Muscle layer of colon (tissue), 2 donors: ENCODE measurements around the gene RUFY4.

Source experiments
- H3K27ac ChIP-seq: one replicate; pipeline ENCODE4 v1.7.0; 2013; ENCODE audit warnings: low read depth, mild to moderate bottlenecking, low read length, moderate library complexity
- H3K27me3 ChIP-seq, 2 donors: one replicate each; pipeline ENCODE4 v1.7.0; 2013; ENCODE audit warnings: low read length in 2 of 2, mild to moderate bottlenecking in 2 of 2; ENCODE audit not compliant: insufficient read depth in 2 of 2, control insufficient read depth in 1 of 2
- H3K36me3 ChIP-seq: one replicate; pipeline ENCODE4 v1.7.0; 2013; ENCODE audit warnings: mild to moderate bottlenecking, low read length; ENCODE audit not compliant: insufficient read depth
- H3K4me1 ChIP-seq: one replicate; pipeline ENCODE4 v1.7.0; 2013; ENCODE audit warnings: mild to moderate bottlenecking, low read length; ENCODE audit not compliant: insufficient read depth
- H3K4me3 ChIP-seq, 2 donors: one replicate each; pipeline ENCODE4 v1.7.0; 2013; ENCODE audit warnings: low read length in 2 of 2, low read depth in 1 of 2, mild to moderate bottlenecking in 1 of 2, moderate library complexity in 1 of 2
- H3K9ac ChIP-seq: one replicate; pipeline ENCODE4 v1.7.0; 2013; ENCODE audit warnings: low read length
- H3K9me3 ChIP-seq: one replicate; pipeline ENCODE4 v1.7.0; 2013; ENCODE audit warnings: mild to moderate bottlenecking, low read length
- donor health status: abdominal sarcoma.
- donor health status: Adenocarcinoma of cecum.

RUFY4 gene

GRCh38 chr2:218046238-218046637 lies 22.8 kb upstream of the RUFY4 start:
- no peaks in the 10 kb centered on the region for H3K27me3 ChIP-seq
- no peaks in the 10 kb centered on the region for H3K4me1 ChIP-seq
- H3K36me3 ChIP-seq: no peaks in the 10 kb centered on the region
- no peaks in the 10 kb centered on the region for H3K9me3 ChIP-seq
- H3K4me3 ChIP-seq: no peak overlapping the region
- no peak overlapping the region for H3K9ac ChIP-seq
- no peak overlapping the region for H3K27ac ChIP-seq

DNA sequence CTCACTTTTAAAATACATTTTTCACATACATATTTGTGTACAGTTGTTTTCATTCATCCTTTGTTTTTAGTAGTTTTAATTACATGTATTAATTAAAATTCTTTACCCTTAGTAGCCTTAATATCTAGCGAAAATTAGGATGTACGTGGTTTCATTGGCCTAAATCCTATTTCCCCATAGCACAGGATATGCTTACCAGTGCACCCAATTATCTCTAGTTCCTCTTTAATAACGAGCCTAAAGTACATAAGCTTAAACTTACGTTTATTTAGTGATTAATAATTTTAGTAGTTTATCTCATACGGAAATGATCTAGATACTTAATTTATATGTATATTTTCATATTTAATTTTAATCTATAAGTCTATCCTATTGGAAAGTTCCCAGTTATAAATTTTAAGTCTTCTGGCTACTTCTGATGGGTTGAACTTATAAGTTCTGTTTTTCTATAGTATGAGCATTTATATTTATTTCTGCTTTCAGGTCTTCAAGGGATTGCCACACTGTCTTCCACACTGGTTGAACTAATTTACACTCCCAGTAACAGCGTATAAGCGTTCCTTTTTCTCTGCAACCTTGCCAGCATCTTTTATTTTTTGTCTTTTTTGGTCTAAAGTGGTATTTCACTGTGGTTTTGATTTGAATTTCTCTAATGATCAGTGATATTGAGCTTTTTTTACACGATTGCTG lies 21.4 kb upstream of the RUFY4 start:
- Histone ChIP-seq H3K9me3 (no peaks in the 10 kb centered on the region), H3K27me3 (no peaks in the 10 kb centered on the region), H3K4me3 (no peak overlapping the region), H3K36me3 (no peaks in the 10 kb centered on the region), H3K27ac (no peak overlapping the region), H3K4me1 (no peaks in the 10 kb centered on the region), H3K9ac (no peak overlapping the region)

- no peak overlapping the region for H3K9ac ChIP-seq
- no peaks in the 10 kb centered on the region for H3K9me3 ChIP-seq
- peaks cover 0 to 6% of the 10 kb centered on the region in 2 donors for H3K27me3 ChIP-seq
- H3K4me1 ChIP-seq: no peaks in the 10 kb centered on the region
- H3K36me3 ChIP-seq: no peaks in the 10 kb centered on the region
- H3K4me3 ChIP-seq: no peak overlapping the region
- H3K27ac ChIP-seq: no peak overlapping the region
Measured at GRCh38 chr2:218051903-218052302, 17.1 kb upstream of the RUFY4 start.

DNA sequence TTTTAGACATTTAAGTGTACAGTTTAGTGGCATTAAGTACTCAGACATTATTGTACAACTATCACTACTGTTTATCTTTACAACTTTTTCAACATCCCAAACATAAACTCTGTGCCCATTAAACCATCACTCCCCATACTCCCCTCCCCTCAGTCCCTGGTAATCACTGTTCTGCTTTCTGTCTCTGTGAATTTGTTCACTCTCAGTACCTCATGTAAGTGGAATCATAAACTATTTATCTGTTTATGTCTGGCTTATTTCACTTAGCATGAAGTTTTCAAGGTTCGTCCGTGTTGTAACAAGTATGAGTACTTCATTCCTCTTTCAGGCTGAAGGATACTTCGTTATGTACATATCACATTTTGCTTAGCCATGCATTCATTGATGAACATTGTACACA lies 9.8 kb upstream of the RUFY4 start:
- Histone ChIP-seq H3K36me3 (no peaks in the 10 kb centered on the region), H3K9ac (no peak overlapping the region), H3K27me3 (peaks cover 0 to 6% of the 10 kb centered on the region in 2 donors), H3K27ac (no peak overlapping the region), H3K4me3 (no peak overlapping the region), H3K4me1 (peaks cover 11% of the 10 kb centered on the region), H3K9me3 (no peaks in the 10 kb centered on the region)

DNA sequence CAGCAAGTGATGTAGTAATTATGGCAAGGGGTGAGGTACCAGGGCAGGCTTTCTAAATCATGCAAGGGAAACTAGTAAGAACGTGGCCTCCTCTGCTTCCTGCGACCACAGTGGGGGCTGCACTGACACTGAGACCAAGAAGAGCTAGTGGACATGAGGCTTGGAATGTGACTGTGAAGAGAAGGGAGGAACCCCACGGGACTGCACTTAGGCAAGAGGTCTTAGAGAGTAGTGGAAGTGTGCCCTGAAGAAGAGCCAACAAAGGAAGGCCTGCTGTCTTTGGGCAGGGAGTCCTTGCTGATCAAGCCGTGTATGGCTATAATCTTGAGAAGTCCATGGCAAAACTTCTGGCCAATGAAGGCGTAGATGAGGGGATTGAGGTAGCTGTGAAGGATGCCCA lies 8.9 kb upstream of the RUFY4 start:
- no peak overlapping the region for H3K27ac ChIP-seq
- H3K9me3 ChIP-seq: no peaks in the 10 kb centered on the region
- peaks cover 11% of the 10 kb centered on the region for H3K4me1 ChIP-seq
- no peak overlapping the region for H3K4me3 ChIP-seq
- no peaks in the 10 kb centered on the region for H3K36me3 ChIP-seq
- peaks cover 0 to 6% of the 10 kb centered on the region in 2 donors for H3K27me3 ChIP-seq
- H3K9ac ChIP-seq: no peak overlapping the region

DNA sequence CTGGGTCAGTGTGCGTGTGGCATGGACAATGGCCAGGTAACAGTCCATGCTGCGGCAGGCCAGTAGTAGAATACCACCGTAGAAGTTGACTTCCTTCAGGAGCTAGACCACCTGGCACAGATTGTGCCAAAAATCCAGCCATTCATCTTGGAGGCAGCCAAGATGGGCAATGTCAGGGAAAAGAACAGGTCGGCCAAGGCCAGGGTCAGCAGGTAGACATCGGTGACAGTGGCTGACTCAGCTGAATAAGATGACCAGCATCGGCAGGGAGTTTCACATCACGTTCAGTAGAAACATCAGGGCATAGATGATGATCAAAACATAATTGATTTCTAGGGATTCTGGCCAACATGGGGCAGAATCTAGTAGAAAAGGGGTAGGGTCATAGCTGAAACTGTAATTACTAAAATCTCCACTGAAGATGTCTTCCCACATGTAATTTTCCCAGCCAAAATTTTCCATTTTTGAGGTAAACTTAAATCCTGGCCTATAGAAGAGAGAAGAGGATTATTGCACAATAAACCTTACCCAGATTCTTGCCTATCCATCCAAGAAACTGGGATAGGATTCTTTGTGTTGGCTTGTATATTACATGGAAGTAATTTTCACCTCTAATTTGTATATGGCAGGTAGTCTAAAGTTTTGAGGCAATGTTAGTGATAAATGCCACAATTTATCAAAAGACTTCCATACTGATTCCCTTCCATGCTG lies 7.9 kb upstream of the RUFY4 start:
- no peak overlapping the region for H3K27ac ChIP-seq
- H3K36me3 ChIP-seq: no peaks in the 10 kb centered on the region

DNA sequence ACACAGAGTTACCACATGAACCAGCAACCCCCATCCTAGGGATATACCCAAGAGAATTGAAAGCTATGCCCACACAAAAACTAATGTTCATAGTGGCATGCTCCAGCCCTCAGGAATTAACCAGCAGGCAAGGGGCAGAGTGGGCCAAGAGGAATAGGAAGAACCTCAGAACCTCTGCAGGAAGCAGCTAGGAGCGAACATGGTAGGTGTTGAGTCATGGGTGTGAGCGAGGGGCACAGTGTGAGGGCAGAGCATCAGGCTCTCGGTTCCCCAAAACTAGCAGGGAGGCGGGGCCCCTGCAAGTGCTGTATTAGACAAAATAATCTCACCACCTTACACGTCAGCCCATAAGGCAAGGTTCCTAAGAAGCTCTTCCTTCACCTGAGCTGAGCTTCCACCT lies 5.6 kb upstream of the RUFY4 start:
- H3K27me3 ChIP-seq: peaks cover 0 to 17% of the 10 kb centered on the region in 2 donors
- no peaks in the 10 kb centered on the region for H3K36me3 ChIP-seq
- peaks cover 10% of the 10 kb centered on the region for H3K4me1 ChIP-seq
- H3K27ac ChIP-seq: no peak overlapping the region
- no peak overlapping the region for H3K9ac ChIP-seq
- H3K9me3 ChIP-seq: no peaks in the 10 kb centered on the region
- H3K4me3 ChIP-seq: no peak overlapping the region

More for the DNA sequence above, 7.9 kb upstream of the RUFY4 start:
- H3K4me1 ChIP-seq: peaks cover 11% of the 10 kb centered on the region
- H3K27me3 ChIP-seq: peaks cover 0 to 4% of the 10 kb centered on the region in 2 donors
- no peak overlapping the region for H3K9ac ChIP-seq
- no peak overlapping the region for H3K4me3 ChIP-seq
- no peaks in the 10 kb centered on the region for H3K9me3 ChIP-seq

GRCh38 chr2:218063896-218064295 lies 5.2 kb upstream of the RUFY4 start:
- Histone ChIP-seq H3K4me3 (no peak overlapping the region), H3K9me3 (no peaks in the 10 kb centered on the region), H3K27ac (no peak overlapping the region), H3K4me1 (peaks cover 6% of the 10 kb centered on the region), H3K36me3 (no peaks in the 10 kb centered on the region), H3K27me3 (peaks cover 0 to 20% of the 10 kb centered on the region in 2 donors), H3K9ac (no peak overlapping the region)

DNA sequence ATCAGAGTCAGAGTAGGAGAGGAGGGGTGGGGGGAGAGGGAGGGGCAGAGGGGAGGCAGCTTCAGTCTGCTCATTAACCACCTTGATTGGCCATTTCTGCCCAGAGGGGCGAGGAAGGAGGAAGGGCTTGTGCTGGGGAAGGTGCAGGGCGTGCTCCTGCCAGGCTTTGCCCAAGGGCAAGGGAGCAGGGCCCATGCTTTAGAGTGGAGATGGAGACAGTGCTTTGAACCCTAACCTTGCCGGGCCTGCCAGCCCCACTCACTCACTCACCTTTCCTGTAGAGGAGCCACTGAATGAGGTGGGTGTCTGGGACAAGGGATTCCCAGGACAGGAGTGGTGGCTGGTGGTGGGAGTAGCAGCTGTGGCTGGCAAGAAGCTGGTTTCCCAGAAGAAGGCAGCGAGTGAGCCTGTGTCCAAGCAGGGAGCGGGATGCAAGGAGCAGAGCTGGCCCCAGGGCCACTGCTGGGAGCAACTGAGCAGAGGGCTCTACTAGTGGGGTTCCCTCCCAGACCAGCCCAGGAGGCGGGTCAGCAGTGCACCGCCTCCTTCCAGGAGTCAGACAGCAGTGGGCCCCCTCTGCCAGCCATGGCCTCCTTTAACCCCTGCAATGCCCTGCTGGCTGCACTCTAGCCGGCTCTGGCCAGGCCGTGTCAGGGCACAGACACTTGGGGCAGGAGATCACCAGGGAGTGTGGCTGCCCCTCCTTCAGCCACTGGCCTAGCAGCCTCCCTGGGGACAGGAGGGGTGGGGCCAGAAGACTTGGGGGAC lies 3.6 kb upstream of the RUFY4 start:
- peaks cover 0 to 20% of the 10 kb centered on the region in 2 donors for H3K27me3 ChIP-seq
- no peaks in the 10 kb centered on the region for H3K4me1 ChIP-seq
- no peaks in the 10 kb centered on the region for H3K9me3 ChIP-seq
- no peak overlapping the region for H3K4me3 ChIP-seq
- H3K27ac ChIP-seq: no peak overlapping the region
- no peak overlapping the region for H3K9ac ChIP-seq
- H3K36me3 ChIP-seq: no peaks in the 10 kb centered on the region

DNA sequence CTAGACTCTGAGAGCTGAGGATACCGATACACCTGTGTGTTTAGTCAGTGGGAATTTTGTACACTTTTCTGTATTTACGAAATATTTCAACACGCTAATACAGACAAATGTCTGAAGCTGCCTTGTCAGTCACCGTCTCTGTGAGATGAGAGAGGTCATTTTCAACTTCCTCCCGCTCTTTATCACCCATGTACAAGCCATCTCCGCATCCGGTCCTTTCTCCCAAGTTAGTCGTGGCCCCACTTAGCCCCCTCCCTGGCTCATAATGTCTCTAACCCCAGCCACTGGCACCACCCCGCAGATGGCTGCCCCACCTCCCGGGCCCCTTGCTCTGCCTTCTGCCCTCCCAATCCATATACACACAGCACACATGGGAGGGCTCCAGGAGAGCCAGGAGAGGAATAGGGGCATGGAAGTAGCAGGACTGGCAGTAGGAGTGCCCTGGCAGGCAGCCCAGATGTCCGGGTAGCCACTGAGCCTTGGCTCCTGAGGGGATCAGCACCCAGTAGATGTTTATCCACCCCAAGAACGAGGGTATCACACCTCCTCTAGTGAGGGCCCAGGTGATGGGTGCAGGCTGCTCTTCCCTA lies 2.0 kb upstream of the RUFY4 start:
- H3K4me3 ChIP-seq: no peak overlapping the region
- H3K9ac ChIP-seq: no peak overlapping the region
- peaks cover 0 to 20% of the 10 kb centered on the region in 2 donors for H3K27me3 ChIP-seq
- no peaks in the 10 kb centered on the region for H3K4me1 ChIP-seq
- no peaks in the 10 kb centered on the region for H3K9me3 ChIP-seq
- H3K36me3 ChIP-seq: no peaks in the 10 kb centered on the region
- H3K27ac ChIP-seq: no peak overlapping the region

DNA sequence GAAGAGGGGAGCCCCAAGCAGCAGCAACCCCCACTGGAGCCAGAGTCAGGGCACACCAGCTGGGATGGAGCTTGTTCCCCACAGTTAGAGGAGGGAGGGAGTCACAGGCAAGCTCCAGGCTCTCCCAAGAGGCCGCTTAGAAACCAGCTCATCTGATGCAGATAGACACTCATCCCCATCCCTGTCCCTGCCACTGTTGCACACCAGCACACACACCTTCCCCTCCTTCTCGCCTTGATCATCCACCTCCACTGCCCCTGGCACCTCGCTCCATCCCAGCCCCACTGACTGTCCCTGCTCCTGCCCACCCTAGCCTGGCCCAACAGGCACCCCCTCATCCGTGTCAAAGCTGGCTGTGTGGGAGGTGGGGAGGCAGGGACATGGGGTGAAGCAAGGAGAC lies 1.5 kb upstream of the RUFY4 start:
- H3K27me3 ChIP-seq: peaks cover 0 to 20% of the 10 kb centered on the region in 2 donors
- H3K36me3 ChIP-seq: no peaks in the 10 kb centered on the region
- H3K27ac ChIP-seq: no peak overlapping the region
- H3K9me3 ChIP-seq: no peaks in the 10 kb centered on the region
- H3K4me3 ChIP-seq: no peak overlapping the region
- H3K4me1 ChIP-seq: no peaks in the 10 kb centered on the region
- no peak overlapping the region for H3K9ac ChIP-seq
